Skeletal muscle tissue (tissue), 4 donors: ENCODE measurements around the gene COL5A2. TPM values are rescaled to one million over a fixed set of nuclear protein-coding genes. Genes with fewer than 3 reads are reported as not detected.

Experiments
- H3K27ac ChIP-seq: one replicate; pipeline ENCODE4 v1.7.0; 2013; ENCODE audit warnings: mild to moderate bottlenecking, low read depth, low read length, inconsistent platforms
- H3K27me3 ChIP-seq, 3 donors: one replicate each; pipeline ENCODE4 v1.7.0; 2013; ENCODE audit warnings: low read length in 3 of 3; ENCODE audit not compliant: control insufficient read depth in 3 of 3, insufficient read depth in 3 of 3
- H3K36me3 ChIP-seq, 3 donors: one replicate each; pipeline ENCODE4 v1.7.0; 2013; ENCODE audit warnings: low read length in 3 of 3; ENCODE audit not compliant: control insufficient read depth in 3 of 3, insufficient read depth in 3 of 3
- H3K4me1 ChIP-seq, 3 donors: one replicate each; pipeline ENCODE4 v1.7.0; 2013; ENCODE audit warnings: low read length in 3 of 3, mild to moderate bottlenecking in 3 of 3; ENCODE audit not compliant: control insufficient read depth in 3 of 3, insufficient read depth in 3 of 3
- H3K4me3 ChIP-seq, 3 donors: one replicate each; pipeline ENCODE4 v1.7.0; 2013; ENCODE audit warnings: low read length in 3 of 3
- H3K9ac ChIP-seq, 3 donors: one replicate each; pipeline ENCODE4 v1.7.0; 2013; ENCODE audit warnings: low read length in 3 of 3, mild to moderate bottlenecking in 3 of 3, moderate library complexity in 2 of 3, low read depth in 1 of 3
- H3K9me3 ChIP-seq, 3 donors: one replicate each; pipeline ENCODE4 v1.7.0; 2013; ENCODE audit warnings: low read length in 3 of 3; ENCODE audit not compliant: control insufficient read depth in 3 of 3
- total RNA-seq: library from RNA; depleted of rRNA; stranded (reverse); fragments of >200 nt; gene quantifications from one replicate; pipeline ENCODE4 v1.2.3, GENCODE V29; 2014
- donor health status: Osteomylitis.

Gene COL5A2
- total RNA-seq, 1 donor from 2014 or later, result 404 TPM

DNA sequence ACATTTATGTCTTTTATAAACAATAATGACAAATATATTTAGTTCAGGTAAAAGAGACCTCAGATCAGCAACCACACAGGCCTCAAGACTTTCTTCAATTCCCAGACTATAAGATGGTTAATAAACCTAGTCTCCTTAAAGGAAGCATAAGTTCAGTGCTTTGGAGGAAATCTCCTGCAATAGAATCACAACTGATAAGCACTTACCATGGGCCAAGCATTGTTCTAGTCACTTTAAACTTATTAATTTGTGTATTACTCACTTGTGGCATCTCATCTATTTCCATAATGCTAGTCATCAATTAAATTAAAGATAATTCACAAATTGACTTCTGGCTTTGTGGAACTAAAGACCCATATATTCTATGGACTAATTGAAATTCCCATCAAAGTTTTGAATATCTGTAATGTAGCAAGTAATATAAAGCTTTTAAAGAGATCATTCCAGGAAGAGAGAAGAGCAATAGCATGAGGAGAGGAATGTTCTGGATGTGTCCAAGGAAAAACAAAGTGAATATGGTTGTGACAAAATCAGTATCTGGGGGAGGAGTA lies 163.2 kb downstream of the COL5A2 start:
- Histone ChIP-seq H3K9me3 (no peaks in the 10 kb centered on the region), H3K27ac (no peak overlapping the region), H3K27me3 (no peaks in the 10 kb centered on the region), H3K36me3 (no peaks in the 10 kb centered on the region), H3K4me3 (no peak overlapping the region), H3K9ac (no peak overlapping the region), H3K4me1 (peaks cover 0 to 3% (median 0%) of the 10 kb centered on the region in 3 donors)

DNA sequence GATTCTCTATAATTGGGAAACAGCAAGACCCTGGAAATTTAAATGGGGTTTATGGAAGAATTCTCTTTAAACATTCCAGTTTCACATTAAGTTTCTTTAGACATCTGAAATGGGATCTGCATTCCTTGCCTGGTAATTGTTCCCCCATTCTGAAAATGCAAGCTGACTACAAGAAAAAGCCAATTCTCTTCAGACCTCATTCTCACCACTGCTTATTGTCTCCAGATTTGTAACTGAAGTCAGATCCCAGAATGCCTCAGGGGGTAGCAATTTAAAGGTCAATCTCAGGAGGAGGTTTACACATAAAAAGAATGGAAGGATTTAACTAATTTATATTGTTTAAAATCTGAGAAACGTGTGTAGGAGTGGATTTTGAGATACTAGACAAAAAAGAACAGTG lies 164.2 kb downstream of the COL5A2 start:
- no peak overlapping the region for H3K27ac ChIP-seq
- no peaks in the 10 kb centered on the region for H3K9me3 ChIP-seq
- H3K27me3 ChIP-seq, result no peaks in the 10 kb centered on the region
- H3K4me3 ChIP-seq, result no peak overlapping the region
- no peaks in the 10 kb centered on the region for H3K36me3 ChIP-seq
- H3K4me1 ChIP-seq, result peaks cover 0 to 3% (median 0%) of the 10 kb centered on the region in 3 donors
- no peak overlapping the region for H3K9ac ChIP-seq

- Histone ChIP-seq H3K9ac (no peak overlapping the region), H3K27ac (peak overlapping the region; percentile 16), H3K4me1 (peaks cover 0 to 3% (median 0%) of the 10 kb centered on the region in 3 donors), H3K36me3 (no peaks in the 10 kb centered on the region), H3K9me3 (no peaks in the 10 kb centered on the region), H3K4me3 (no peak overlapping the region), H3K27me3 (no peaks in the 10 kb centered on the region)
Measured at GRCh38 chr2:189014449-189015138, 165.0 kb downstream of the COL5A2 start.

GRCh38 chr2:189013671-189014448 lies 165.7 kb downstream of the COL5A2 start:
- peaks cover 0 to 3% (median 0%) of the 10 kb centered on the region in 3 donors for H3K4me1 ChIP-seq
- no peaks in the 10 kb centered on the region for H3K36me3 ChIP-seq
- no peak overlapping the region for H3K9ac ChIP-seq
- H3K27me3 ChIP-seq, result no peaks in the 10 kb centered on the region
- H3K27ac ChIP-seq, result peak overlapping the region; percentile 16
- H3K4me3 ChIP-seq, result no peak overlapping the region
- no peaks in the 10 kb centered on the region for H3K9me3 ChIP-seq

GRCh38 chr2:189013031-189013430 lies 166.5 kb downstream of the COL5A2 start:
- H3K27ac ChIP-seq, result no peak overlapping the region
- H3K27me3 ChIP-seq, result no peaks in the 10 kb centered on the region
- H3K9me3 ChIP-seq, result no peaks in the 10 kb centered on the region
- H3K9ac ChIP-seq, result no peak overlapping the region
- no peaks in the 10 kb centered on the region for H3K36me3 ChIP-seq
- peaks cover 0 to 3% (median 0%) of the 10 kb centered on the region in 3 donors for H3K4me1 ChIP-seq
- no peak overlapping the region for H3K4me3 ChIP-seq

DNA sequence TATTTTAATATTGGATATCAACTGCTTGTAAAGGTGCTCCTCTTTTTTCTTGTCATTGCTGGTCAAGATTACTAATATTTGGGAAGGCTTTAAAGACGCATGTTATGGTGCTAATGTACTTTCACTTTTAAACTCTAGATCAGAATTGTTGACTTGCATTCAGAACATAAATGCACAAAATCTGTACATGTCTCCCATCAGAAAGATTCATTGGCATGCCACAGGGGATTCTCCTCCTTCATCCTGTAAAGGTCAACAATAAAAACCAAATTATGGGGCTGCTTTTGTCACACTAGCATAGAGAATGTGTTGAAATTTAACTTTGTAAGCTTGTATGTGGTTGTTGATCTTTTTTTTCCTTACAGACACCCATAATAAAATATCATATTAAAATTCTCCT lies 167.2 kb downstream of the COL5A2 start:
- H3K36me3 ChIP-seq, result peaks cover 0 to 2% (median 0%) of the 10 kb centered on the region in 3 donors

DNA sequence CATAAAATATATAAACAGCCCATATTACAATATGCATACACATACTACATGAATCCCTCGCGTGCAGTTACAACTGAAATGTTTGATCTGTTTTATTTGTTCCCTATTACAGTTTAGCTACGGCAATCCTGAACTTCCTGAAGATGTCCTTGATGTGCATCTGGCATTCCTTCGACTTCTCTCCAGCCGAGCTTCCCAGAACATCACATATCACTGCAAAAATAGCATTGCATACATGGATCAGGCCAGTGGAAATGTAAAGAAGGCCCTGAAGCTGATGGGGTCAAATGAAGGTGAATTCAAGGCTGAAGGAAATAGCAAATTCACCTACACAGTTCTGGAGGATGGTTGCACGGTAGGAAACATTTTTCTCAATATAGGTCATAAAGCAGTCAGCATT lies 169.0 kb downstream of the COL5A2 start:
- H3K36me3 ChIP-seq, result peaks cover 0 to 10% (median 3%) of the 10 kb centered on the region in 3 donors
- no peaks in the 10 kb centered on the region for H3K9me3 ChIP-seq
- no peak overlapping the region for H3K27ac ChIP-seq
- no peak overlapping the region for H3K4me3 ChIP-seq
- H3K4me1 ChIP-seq, result peaks cover 0 to 3% (median 0%) of the 10 kb centered on the region in 3 donors
- H3K9ac ChIP-seq, result no peak overlapping the region
- no peaks in the 10 kb centered on the region for H3K27me3 ChIP-seq

More for the DNA sequence above, 167.2 kb downstream of the COL5A2 start:
- Histone ChIP-seq H3K4me3 (no peak overlapping the region), H3K9ac (no peak overlapping the region), H3K4me1 (peaks cover 0 to 3% (median 0%) of the 10 kb centered on the region in 3 donors), H3K27me3 (no peaks in the 10 kb centered on the region), H3K9me3 (no peaks in the 10 kb centered on the region), H3K27ac (no peak overlapping the region)

DNA sequence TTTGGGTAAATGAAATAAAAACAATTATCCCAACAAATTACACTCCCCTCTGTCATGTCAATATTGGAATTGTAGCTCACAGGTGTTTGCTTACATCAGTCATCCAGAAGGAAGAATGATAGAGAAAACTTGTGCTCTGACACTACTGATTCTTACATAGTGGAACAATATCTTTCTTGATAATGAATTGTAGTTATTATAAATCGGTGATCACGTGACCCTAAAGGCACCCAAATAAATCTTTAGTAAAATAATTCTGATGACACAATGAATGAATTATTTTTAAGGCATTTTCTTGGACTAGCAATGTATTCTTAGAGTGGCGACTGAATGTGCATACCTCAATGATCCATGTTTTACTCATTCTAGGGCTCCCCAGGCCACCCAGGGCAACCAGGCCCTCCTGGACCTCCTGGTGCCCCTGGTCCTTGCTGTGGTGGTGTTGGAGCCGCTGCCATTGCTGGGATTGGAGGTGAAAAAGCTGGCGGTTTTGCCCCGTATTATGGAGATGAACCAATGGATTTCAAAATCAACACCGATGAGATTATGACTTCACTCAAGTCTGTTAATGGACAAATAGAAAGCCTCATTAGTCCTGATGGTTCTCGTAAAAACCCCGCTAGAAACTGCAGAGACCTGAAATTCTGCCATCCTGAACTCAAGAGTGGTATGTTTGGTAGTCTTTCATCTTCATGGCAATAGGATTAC lies 170.9 kb downstream of the COL5A2 start:
- Histone ChIP-seq H3K9me3 (no peaks in the 10 kb centered on the region), H3K9ac (no peak overlapping the region), H3K4me1 (no peaks in the 10 kb centered on the region), H3K27ac (no peak overlapping the region), H3K36me3 (peaks cover 0 to 13% (median 3%) of the 10 kb centered on the region in 3 donors), H3K27me3 (no peaks in the 10 kb centered on the region), H3K4me3 (no peak overlapping the region)

DNA sequence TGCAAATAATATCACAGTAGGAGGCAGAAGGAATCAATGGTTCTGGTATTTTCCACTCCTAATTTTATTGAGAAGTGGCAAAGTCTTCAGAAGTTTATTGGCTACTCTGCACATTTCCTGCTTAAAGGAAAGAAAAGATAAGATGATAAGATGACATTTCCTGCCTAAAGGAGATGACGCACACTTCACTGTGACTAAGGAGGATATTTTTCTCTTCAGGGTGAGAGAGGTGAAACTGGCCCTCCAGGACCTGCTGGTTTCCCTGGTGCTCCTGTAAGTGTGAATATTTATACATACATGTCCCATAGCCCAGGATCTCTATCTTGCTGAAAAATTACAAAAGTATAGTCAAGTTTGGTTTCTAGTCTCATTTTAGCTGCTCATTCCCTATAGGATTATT lies 177.5 kb downstream of the COL5A2 start:
- no peaks in the 10 kb centered on the region for H3K9me3 ChIP-seq
- no peak overlapping the region for H3K9ac ChIP-seq
- H3K27me3 ChIP-seq, result no peaks in the 10 kb centered on the region
- H3K27ac ChIP-seq, result no peak overlapping the region
- peaks cover 0 to 22% (median 6%) of the 10 kb centered on the region in 3 donors for H3K36me3 ChIP-seq
- no peak overlapping the region for H3K4me3 ChIP-seq
- no peaks in the 10 kb centered on the region for H3K4me1 ChIP-seq
